OCI-LY7 (cell line): ENCODE data around the gene PTPN14. TPM values are rescaled to one million over a fixed set of nuclear protein-coding genes. Genes with fewer than 3 reads are reported as not detected.
"Not testable (repeated sequence)": the region's sequence is repeated elsewhere in the genome, so short reads cannot be mapped to it uniquely, and the experiment has no call there.

ENCODE experiments used
- BruUV-seq: library from RNA; stranded (reverse); fragments of 400-500 nt; replicated peaks from 2 replicates; lab custom pipeline; 2021; lab: Mats Ljungman, UMichigan
- CTCF ChIA-PET: fragments of 300-600 bp; sonication (Branson Sonifier 250); formaldehyde crosslinking; loops from one replicate; lab custom pipeline; 2022; ENCODE audit warnings: antibody characterized with exemption; ENCODE audit not compliant: unreplicated experiment; lab: Charles Lee
- POLR2A ChIA-PET: fragments of 300-600 bp; sonication (Branson Sonifier 250); formaldehyde crosslinking; loops from one replicate; lab custom pipeline; 2022; ENCODE audit warnings: antibody characterized with exemption; lab: Charles Lee
- DNase-seq: peaks from one replicate; pipeline ENCODE4 v3.0.0-alpha.2; 2015; ENCODE audit warnings: low spot score
- H2AFZ ChIP-seq: fragments of 200-600 bp; sonication (generic), shearing (Covaris generic); 2 replicates; pipeline ENCODE4 v1.6.1; 2014; ENCODE audit warnings: mild to moderate bottlenecking, antibody characterized with exemption, low read length, moderate library complexity
- H3K27ac ChIP-seq: fragments of 200-600 bp; sonication (generic); 2 replicates; pipeline ENCODE4 v1.5.1; 2014; ENCODE audit warnings: mixed run types, low read depth, mild to moderate bottlenecking, moderate library complexity, low read length, inconsistent platforms; ENCODE audit not compliant: poor library complexity, severe bottlenecking
- H3K36me3 ChIP-seq: fragments of 200-600 bp; sonication (generic); 2 replicates; pipeline ENCODE4 v1.6.1; 2014; ENCODE audit warnings: mild to moderate bottlenecking, antibody characterized with exemption, low read length, moderate library complexity, mixed read lengths; ENCODE audit not compliant: insufficient read depth
- H3K4me1 ChIP-seq: fragments of 200-600 bp; sonication (generic); 2 replicates; pipeline ENCODE4 v1.5.1; 2014; ENCODE audit warnings: mild to moderate bottlenecking, low read length; ENCODE audit not compliant: insufficient read depth, poor library complexity, severe bottlenecking
- H3K4me2 ChIP-seq: fragments of 200-600 bp; sonication (generic); 2 replicates; pipeline ENCODE4 v1.6.1; 2014; ENCODE audit warnings: mild to moderate bottlenecking, low read length
- H3K4me3 ChIP-seq: fragments of 200-600 bp; sonication (generic); 2 replicates; pipeline ENCODE4 v1.5.1; 2014; ENCODE audit warnings: mild to moderate bottlenecking, low read depth, low read length; ENCODE audit not compliant: poor library complexity, severe bottlenecking
- H3K79me2 ChIP-seq: fragments of 200-600 bp; sonication (generic); 2 replicates; pipeline ENCODE4 v1.6.1; 2016; ENCODE audit warnings: low read depth, mild to moderate bottlenecking, low read length, moderate library complexity, mixed read lengths; ENCODE audit not compliant: insufficient read depth
- H3K9me2 ChIP-seq: fragments of 200-600 bp; sonication (generic); 2 replicates; pipeline ENCODE4 v1.6.1; 2016; ENCODE audit warnings: mild to moderate bottlenecking, low read length, mixed read lengths; ENCODE audit not compliant: insufficient read depth
- H3K9me3 ChIP-seq: fragments of 200-600 bp; sonication (generic); 2 replicates; pipeline ENCODE4 v1.6.1; 2014; ENCODE audit warnings: mild to moderate bottlenecking, mixed run types, low read length, mixed read lengths
- H4K20me1 ChIP-seq: fragments of 200-600 bp; sonication (generic); 2 replicates; pipeline ENCODE4 v1.6.1; 2014; ENCODE audit warnings: mild to moderate bottlenecking, antibody characterized with exemption, low read length, moderate library complexity, mixed read lengths; ENCODE audit not compliant: insufficient read depth
- EZH2phosphoT487 ChIP-seq: fragments of 200-600 bp; sonication (generic); IDR thresholded peaks from 2 replicates; pipeline ENCODE4 v1.6.1; 2018; ENCODE audit warnings: low read depth, borderline replicate concordance, mild to moderate bottlenecking, mixed run types, antibody characterized with exemption, low read length, moderate library complexity, mixed read lengths
- intact Hi-C: fragments of 100-400 bp; cut with micrococcal nuclease; formaldehyde crosslinking; loops from one replicate; pipeline ENCODE4 v1.10.0; 2022; ENCODE audit not compliant: unreplicated experiment
- total RNA-seq, 2 experiments: library from RNA; depleted of rRNA in 1 of 2; stranded (reverse); fragments of >200 nt in 1 of 2; shearing (Covaris generic) in 1 of 2; gene quantifications; 2 replicates each; pipeline ENCODE4 v1.2.3, GENCODE V29; 2014 to 2022
- TF ChIP-seq, protein P1 (sequence below): fragments of 200-600 bp; sonication (generic); conservative IDR thresholded peaks from 2 replicates; pipeline ENCODE4 v1.5.1; 2014; ENCODE audit warnings: mild to moderate bottlenecking, antibody characterized with exemption, low read length, moderate library complexity, mixed read lengths

PTPN14 gene
- total RNA-seq, 2 experiments from 2014 or later: not detected

DNA sequence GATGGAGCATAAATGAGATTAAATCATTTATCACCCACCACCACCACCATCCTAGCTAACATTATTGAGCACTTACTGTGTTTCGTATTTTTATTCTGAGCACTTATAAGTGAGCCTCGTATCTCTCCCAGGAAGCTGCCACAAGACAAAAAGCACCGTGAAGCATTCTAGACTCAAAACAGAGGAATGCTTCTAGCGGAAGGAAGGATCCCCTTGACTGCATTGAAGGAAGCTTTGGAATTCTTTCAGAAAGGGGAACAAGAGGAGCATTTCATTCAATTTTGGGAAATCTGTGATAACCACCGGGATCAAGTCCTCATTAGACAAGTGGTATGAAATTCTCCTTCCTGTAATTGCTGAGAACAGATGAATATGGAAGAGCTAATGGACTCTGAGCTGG, 66.3 kb downstream of the PTPN14 start:
- H3K79me2 ChIP-seq: no peaks in the 10 kb centered on the region
- H2AFZ ChIP-seq: no peak overlapping the region
- no peaks in the 10 kb centered on the region for H3K4me1 ChIP-seq
- H4K20me1 ChIP-seq: no peaks in the 10 kb centered on the region
- H3K27ac ChIP-seq: no peak overlapping the region
- H3K4me2 ChIP-seq: no peak overlapping the region
- no peak overlapping the region for H3K4me3 ChIP-seq
- ChIA-PET POLR2A (no interaction called here), CTCF (no interaction called here)
- H3K9me3 ChIP-seq: no peaks in the 10 kb centered on the region
- intact Hi-C loops: no loop called here
- no peaks in the 10 kb centered on the region for H3K9me2 ChIP-seq
- DNase-seq: no peak
- no TSS peak for BruUV-seq
- H3K36me3 ChIP-seq: no peaks in the 10 kb centered on the region
- TF ChIP-seq EZH2phosphoT487: no peak
- TF ChIP-seq, protein P1, sequence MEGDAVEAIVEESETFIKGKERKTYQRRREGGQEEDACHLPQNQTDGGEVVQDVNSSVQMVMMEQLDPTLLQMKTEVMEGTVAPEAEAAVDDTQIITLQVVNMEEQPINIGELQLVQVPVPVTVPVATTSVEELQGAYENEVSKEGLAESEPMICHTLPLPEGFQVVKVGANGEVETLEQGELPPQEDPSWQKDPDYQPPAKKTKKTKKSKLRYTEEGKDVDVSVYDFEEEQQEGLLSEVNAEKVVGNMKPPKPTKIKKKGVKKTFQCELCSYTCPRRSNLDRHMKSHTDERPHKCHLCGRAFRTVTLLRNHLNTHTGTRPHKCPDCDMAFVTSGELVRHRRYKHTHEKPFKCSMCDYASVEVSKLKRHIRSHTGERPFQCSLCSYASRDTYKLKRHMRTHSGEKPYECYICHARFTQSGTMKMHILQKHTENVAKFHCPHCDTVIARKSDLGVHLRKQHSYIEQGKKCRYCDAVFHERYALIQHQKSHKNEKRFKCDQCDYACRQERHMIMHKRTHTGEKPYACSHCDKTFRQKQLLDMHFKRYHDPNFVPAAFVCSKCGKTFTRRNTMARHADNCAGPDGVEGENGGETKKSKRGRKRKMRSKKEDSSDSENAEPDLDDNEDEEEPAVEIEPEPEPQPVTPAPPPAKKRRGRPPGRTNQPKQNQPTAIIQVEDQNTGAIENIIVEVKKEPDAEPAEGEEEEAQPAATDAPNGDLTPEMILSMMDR: no peak

DNA sequence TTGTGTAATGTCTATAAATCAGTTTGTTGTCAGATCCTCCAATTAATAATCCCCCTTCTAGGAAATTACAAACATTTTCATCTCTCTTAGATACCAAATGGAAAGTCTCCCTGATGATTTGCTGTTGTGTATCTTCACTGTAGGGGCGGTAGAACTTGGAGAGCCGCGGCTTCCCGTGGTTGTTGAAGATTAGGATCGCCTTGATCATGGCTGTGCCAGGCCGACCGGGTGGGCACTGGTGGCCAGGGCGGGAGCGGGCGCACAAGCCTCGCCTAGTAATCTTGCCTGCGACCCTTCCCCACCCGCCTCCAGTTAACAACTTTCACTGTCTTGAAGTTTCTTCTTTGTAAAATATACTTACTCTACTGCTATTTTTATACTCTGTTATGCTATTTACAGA, 68.2 kb downstream of the PTPN14 start:
- BruUV-seq, H3K9me2 ChIP-seq, H3K4me2 ChIP-seq, H3K36me3 ChIP-seq, H3K4me1 ChIP-seq, DNase-seq, H3K9me3 ChIP-seq, H3K27ac ChIP-seq, POLR2A ChIA-PET, H3K79me2 ChIP-seq, H4K20me1 ChIP-seq, H2AFZ ChIP-seq, H3K4me3 ChIP-seq, intact Hi-C loops, CTCF ChIA-PET: not testable (repeated sequence)

DNA sequence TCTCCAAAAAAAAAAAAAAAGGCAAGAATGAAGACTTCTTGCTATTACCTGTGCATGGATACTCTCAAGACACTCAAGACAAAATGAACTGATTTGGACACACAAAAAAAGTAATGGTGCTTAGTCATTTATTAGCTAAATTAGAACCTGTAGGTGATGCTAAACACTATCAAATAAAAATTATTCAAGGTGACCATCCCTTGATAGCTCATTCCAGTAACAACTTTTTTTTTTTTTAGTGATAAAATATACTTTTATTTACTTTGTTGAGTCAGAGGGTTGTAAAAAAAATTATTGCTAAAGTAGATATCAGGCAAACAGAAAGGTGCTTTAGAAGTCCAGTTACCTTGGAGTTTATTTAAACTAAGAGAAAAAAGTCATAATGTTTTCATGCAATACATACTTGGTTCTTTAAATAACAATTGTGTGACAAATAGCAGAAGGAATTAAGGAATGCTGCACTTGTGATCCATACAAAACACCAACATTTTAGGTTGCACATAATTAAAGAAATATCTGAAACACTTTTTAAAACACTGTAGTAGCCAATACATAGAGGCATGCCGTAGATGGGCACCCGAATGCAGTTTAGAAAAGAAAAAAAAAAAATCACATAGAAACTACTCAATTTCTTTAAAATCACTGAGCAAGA, 69.3 kb downstream of the PTPN14 start:
- H3K36me3 ChIP-seq, H3K9me2 ChIP-seq, H2AFZ ChIP-seq, H3K4me1 ChIP-seq, H3K4me2 ChIP-seq, CTCF ChIA-PET, H3K79me2 ChIP-seq, intact Hi-C loops, DNase-seq, H4K20me1 ChIP-seq, H3K4me3 ChIP-seq, H3K27ac ChIP-seq, H3K9me3 ChIP-seq, BruUV-seq: not testable (repeated sequence)
- POLR2A ChIA-PET: interaction anchor here (0.7 kb wide), 2 partner anchors 8 to 22 kb away, joined by 3 to 4 read pairs; no protein-coding TSS in a partner anchor
